NCI-H510A treated with DMSO at 0.1 percent for 48 hours (cell line): ENCODE data around the gene EPC1.
"Not testable (repeated sequence)": the region's sequence is repeated elsewhere in the genome, so short reads cannot be mapped to it uniquely, and the experiment has no call there.

ENCODE experiments used
- DNase-seq: peaks from one replicate; lab custom pipeline; 2025; lab: John Stamatoyannopoulos, UW

Gene EPC1

DNA sequence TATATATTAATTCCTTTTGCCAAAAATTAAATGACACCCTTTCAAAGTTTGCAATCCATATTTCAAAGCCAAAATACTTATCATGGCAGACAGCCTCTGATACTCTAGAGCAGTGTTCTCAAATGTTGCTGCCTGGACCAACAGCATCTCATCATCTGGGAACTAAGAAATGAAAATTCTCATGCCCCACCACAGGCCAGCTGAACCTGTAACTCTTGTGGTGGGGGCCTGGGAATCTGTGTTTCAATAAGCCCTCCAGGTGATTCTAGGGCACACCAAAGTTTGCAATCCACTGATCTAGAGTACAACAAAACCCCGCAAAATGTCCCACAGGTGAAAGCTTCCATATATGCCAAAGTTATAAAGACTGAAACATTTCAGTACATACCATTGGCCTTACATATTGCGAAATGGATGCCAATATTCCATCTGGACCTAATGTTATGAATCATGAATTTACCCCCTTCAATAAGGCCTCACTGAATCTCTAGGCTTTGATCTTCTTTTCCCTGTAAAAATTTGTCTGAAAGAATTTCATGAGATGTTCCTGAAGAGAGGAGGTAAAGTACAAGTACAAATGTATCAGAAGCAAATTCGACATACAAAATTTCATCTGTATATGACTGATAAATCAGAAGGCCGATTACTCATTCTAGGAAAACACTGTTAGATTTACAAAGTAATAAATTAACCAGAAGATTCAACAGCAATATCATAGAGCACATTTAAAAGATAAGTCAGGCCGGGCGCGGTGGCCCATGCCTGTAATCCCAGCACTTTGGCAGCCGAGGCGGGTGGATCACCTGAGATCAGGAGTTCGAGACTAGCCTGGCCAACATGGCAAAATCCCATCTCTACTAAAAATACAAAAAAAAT is 25.3 kb upstream of the EPC1 start:
- DNase-seq = no peak

DNA sequence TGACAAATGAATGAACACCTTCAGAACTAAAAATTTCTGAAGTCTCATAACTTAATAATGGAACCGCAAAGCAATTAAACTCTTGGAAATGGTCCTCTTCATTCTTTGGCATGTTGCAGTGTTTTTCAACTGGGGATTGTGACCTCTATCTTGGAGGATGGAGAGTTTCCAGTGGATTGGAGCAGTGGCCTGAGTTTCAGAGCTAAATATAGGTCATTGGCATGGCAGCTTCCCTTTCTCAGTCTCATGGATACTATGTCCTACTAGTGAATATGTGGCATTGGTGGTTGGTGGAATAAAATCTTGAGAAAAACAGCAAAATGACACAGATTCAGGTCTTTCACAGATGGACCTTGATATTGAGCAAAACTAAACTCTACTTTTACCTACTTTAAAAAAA is 24.1 kb upstream of the EPC1 start:
- no peak for DNase-seq

DNA sequence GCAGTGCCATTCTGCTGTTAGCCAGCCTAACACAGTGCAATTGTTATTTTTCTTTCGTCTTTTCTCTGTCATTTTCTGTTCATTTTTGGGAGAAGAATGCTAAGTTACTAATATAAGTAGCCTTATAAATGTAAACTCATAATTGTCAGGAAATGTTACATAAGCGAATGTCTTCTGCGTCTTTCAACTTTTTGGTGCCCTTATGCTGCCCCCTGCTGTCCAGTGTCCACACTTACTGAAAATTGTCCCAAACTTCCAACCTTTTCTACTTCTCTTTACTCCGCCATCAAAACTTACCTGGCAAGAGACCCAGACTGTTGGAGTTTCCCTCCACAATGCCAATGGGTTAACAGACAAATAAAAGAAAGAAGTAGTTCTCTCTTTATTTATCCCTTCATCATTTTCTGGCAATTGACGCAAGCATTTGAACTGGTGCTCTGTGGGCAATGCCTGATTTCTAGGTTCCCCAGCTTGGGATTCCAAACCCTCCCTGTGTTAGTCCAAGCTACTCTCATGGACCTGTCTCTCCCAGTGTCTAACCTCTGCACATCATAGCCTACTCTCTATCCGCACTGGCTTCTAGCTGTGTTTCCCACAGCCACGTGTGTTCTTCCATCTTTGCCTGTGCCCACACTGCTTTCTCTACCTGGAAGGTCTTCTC is 21.0 kb upstream of the EPC1 start:
- peak; percentile 32 for DNase-seq

DNA sequence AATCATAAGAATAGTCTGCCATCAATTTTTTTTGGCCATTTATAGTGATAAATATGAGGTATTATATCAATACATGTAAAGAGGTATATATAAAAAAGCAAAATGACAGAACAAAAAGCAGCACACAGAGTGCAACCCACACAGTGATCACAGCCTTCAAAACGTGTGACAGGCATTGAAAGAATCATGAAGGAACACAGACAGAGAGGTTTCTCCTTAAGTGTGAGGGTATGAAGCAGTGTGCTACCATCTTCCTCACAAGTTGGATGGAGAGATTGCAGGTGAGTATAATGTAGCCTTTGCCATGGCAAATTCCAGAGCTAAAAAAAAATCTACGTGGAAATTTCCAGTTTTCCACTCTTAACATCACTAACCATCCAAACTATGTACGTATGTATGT is 19.6 kb upstream of the EPC1 start:
- DNase-seq = no peak

DNA sequence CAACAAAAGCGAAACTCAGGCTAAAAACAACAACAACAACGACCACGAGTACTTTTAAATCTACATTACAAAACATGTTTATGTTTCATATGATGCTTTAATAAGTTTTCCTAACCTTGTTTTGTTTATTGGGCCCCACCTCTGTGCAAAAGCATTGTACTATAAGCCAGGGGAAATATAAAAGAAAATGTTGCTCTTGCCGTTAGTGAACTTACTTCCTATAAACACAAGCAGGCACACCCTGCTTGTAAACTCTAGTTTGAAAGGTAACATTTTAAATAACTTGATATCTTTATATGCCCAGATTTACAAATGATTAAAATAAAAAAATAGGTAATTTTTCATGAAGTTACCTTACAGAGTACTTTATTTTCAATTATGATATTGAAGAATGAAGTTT is 19.2 kb upstream of the EPC1 start:
- DNase-seq = no peak

DNA sequence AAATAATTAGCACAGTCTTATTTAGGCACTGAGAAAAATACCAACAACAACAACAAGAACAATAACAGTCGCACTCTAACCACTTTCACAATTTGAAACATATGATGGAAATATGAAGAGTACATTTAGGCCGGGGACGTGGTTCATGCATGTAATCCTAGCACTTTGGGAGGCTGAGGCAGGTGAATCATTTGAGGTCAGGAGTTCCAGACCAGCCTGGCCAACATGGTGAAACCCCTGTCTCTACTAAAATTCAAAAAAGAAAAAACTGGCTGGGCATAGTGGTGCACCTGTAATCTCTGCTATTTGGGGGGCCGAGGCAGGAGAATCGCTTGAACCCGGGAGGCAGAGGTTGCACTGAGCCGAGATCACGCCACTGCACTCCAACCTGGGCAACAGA is 18.4 kb upstream of the EPC1 start:
- not testable (repeated sequence) for DNase-seq

DNA sequence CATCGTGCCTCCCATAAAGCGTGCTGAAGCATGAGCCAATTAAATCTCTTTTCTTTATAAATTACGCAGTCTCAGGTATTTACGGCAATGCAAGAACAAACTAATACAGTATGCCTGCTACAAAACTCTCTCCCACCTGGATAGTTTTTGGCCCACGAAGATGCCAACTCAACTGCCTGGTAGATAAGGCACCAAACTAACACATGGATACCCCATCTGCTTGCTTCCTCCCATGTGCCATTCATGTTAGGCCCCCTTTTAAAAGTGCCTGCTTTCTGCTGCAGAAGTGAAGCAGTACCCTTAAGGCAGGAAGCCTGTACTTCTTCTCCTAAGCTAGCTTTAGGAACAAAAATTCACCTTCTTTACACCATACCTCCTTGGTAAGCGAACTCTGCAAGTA is 15.6 kb upstream of the EPC1 start:
- DNase-seq = no peak

DNA sequence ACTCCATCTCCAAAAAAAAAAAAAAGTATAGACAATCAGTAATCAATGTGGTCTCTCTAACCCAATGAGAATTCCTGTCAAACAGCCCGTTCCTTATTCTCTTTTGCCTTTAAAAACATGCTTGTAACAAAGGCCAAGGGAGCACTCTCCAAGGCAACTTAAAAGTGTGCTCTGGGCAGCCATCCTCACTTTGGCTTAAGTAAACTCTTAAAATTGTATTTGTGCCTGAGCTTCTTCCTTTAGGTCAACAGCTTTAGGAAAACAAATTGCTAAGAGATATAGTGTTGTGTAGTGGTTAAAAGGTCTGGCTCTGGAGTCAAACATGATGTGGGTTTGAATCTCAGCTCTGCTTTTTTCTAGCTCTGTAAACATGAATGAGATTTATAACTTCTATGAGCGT is 13.9 kb upstream of the EPC1 start:
- no peak for DNase-seq

DNA sequence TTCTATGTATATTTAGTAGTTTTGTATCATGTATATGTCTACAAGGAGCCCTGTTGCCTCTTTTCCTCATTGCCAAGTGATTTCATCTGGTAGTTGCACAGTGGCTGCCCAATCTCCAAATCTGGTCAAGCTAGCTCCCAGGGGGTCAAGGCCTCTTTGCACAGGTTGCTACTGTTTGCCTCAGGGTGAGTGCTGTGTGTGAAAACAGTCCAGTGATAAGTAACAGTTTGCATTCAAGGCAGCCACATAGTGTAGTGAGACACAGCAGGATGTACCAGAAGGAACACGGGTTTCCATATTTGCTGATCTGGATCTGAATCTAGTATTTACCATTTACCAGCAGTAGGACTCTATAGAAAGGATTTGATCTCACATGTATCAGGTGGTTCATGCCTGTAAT is 13.3 kb upstream of the EPC1 start:
- no peak for DNase-seq

DNA sequence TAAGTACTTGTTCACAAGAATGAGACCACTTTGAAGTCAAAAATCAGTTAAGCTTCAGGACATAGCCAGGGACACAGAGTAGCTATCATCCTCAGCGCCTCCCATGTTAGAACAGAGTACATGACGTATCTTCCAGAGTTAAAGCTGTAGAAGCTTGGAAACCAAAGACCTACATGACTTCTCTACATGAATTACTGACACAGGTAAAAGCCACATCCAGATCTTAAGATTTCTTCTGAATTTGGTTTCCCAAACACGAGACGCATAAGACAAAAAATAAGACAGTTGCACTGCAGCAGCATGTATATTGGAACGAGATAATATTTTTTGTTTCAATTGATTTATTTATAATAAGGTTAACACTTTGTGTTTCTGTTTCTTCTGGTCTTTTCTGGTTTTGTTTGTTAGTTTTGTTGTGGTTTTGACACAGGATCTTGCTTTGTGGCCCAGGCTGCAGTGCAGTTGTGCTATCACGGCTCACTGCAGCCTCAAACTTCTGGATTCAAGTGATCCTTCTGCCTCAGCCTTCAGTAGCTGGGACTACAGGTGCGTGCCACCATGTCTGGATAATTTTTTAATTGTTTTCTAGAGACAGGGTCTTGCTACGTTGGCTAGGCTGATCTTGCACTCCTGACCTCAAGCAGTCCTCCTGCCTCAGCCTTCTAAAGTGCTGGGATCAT is 10.2 kb upstream of the EPC1 start:
- no peak for DNase-seq

DNA sequence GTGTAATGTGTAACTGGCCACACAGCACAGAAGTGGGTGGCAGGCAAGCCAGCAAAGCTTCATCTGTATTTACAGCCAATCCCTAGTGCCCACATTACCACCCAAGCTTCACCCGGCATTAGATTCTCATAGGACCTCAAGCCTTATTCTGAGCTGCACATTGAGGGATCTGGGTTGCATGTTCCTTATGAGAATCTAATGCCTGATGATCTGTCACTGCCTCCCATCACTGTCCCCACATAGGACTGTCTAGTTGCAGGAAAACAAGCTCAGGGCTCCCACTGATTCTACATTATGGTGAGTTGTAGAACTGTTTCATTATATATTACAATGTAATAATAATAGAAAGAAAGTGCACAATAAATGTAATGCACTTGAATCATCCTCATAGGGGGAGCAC is 7.7 kb upstream of the EPC1 start:
- DNase-seq = not testable (repeated sequence)

DNA sequence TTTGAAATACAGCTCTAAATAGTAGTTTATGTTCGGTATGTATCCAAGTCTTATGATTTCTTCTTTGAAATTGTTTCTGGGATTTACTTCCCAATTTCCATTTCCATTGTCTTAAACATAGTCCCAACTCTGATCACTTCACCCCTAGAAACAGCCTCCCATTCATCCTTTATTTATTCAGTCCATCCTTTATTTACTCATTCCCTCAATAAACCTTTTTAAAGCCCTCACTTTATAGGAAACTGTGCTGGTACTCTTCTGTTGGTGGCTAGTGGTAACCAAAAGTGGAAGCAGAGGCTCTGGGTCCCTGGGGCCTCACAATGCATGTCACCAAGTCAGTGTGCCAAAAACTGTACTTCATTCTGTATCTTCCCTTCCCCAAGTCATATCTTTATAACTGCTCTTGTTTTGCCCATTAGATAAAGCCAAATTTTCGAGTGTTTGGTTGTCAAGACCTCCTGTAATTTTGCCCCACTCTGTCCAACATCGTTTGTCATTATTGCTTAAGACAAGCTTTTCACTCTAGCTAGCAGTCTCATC is 3.9 kb upstream of the EPC1 start:
- no peak for DNase-seq

DNA sequence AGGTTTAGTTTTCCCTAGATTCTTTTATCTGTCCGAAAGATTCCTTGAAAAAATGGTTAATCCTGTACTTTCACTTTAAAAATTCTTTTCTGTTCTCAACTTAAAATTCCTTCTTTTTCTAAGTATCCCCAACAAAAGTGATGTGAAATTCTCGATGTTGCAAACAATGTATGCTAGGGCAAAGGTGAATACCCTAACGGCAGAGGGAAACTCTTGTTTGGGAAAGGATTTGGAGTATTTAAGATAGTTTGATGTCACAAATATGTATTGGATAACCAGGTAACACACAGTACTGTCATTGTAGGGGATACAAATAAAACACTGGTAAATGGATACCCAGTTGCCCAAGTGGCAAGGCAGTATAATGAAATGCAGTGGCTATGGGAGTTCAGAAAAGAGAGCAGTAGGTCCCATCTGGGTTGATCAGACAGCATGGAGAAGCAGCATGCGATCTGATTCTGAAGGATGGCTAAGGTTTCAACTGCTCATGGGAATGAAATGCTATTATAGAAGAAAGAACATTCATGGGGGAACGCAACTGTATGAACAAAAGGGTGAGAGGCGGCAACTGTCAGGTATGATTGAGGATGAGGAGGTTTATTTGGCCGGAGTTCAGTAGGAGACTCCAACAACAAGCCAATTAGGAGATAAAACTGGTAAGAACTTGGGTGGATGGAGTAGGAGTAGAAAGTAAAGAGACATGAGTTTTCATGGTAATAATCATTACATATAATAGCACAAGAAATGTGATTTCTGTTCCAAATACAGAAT is 3.2 kb upstream of the EPC1 start:
- DNase-seq = no peak

DNA sequence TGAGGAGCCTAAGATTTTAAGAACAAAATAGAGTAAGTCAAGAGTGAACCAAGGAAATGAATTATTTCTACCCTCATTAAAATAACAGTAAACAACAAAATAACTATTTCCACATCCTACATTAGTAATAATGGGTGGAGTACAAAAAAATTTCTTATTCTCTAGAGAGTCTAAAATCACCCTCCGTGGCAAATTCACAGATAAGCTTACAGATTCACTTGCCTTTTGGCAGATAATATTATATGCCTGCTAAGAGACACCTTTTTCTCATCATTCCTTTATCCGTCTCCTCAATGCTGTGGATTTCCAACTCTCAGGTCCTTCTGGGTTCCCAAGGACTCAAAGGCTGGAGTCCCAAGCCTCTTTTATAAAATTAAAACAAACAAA is 2.2 kb upstream of the EPC1 start:
- no peak for DNase-seq

DNA sequence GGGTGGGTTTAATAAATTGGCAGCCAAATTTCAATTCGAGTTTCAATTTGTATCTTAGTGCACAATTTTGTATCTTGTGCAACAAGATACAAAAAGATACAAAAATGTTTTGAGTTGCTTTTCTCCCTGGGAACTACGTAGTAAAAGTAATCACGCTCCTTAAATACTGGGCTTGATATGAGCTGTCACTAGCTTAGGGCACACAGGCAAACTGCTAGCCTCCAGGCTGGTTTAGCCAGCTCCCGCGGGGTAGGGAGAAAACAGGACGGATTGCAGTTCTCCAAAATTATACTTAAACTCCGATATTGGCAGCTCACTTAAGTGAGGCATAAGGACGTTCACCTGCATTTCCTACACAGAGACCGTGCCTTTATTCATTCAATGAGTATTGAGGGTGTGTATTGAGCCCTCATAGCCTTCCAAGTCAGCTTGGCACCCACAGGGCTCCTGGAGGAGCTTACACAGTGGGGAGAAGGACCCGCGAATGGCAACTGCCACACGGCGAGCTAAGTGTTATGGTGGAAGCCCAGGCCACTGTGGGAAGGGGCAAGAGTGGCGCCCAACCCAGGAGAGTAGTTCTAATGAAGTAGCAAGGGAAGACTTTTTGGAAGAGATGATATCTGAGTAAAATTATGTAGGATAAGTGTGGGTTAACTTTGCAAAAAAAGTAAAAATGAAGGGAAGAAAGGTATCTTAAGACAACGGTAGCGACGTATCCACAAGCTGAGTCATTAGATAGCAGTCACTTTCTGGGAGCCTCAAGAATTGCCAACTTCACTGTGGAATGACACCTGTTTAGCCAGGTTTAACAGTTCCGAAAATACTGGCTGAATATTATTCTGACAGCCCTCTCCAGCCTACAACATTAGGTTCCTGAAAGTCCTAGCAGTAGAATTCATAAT is 1.6 kb upstream of the EPC1 start:
- DNase-seq = no peak

DNA sequence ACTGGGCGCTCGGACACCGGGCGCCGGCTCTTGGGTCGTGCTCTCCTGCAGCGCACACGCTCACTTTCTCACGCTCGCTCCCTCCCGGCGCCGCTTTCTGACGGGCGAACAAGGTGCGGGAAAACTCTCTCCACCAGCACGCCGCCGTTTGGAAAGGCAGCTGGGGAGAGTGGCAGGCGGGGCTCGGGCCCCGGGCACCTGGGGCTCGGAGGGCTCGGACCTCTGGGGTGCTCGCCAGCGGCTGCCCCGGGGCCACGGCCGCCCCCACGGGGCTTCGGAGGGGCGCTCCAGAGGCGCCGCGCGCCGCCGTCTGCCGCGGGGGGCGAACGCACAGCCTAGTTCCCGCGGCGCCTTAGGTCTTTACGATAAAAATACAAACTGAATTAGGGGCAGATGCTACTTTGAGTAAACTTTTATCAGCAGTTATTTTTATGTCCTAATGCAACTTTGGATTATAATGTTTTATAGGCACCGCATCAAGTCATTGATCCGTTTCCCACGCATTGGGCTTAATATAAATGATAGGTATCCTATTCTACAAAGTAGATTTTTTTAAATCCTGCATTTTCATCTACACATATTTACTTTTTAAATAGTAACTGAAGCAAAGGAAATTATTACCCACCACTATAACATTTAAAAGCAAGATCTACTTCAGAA is 535 bp upstream of the EPC1 start:
- DNase-seq = no peak

DNA sequence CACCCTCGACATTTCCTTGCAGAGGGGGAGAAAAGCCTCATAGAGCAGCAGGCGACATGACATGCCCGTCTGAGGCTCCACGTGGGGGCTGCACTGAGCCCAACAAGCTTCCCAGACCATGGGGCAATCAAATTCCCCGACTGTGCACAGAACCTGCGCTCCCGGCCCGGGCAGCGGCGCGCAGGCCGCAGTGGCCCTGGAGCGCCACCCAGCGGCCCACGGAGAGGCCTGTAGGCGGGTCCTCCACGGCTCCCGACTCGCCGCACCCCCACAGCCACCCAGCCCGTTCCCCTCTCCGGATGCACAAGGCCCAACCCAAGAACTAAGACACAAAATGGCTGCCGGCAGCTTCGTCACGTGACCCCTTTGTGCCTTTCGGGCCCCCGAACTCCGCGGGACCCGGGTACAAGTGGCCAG is 816 bp downstream of the EPC1 start:
- peak; percentile 76 for DNase-seq

DNA sequence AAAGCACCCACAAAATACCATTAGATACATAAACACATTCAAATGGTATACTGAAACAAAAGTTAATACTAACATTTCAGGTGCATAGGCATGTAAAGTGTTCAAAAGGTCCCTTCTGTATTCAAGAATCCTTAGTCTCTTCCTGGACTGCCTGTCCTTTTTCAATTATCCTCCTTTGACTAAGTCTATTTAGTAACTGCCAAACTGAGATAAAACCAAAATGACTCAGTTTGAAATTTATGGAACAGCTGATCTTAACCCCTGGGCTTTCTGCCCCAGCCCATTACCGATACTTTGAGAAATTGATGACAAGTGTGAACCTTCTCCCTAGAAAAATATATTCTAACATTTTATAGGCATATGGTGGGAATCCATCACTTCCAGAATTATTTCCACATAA is 5.4 kb downstream of the EPC1 start:
- no peak for DNase-seq

DNA sequence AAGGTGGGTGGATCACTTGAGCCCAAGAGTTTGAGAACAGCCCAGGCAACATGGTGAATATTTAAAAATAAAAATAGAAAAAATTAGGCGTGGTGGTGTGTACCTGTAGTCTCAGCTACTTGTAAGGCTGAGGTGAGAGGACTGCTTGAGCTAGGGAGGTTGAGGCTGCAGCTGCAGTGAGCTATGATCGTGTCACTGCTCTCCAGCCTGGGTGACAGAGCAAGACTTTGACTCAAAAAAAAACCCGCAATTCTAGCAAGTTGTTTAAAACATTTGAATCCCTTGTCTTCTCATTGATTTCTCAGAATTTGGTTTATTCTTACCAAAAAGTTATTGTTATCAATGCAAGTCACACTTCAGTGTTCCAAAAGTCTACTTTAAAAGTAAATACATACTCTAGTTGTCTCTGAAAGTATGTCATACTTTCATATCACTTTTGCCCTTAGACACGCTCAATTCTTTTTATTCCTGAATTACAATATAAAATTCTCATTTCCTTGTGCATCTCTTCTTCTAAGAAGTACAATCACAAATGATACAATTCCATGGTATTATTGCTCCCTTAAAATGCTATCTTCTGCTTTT is 6.3 kb downstream of the EPC1 start:
- no peak for DNase-seq

DNA sequence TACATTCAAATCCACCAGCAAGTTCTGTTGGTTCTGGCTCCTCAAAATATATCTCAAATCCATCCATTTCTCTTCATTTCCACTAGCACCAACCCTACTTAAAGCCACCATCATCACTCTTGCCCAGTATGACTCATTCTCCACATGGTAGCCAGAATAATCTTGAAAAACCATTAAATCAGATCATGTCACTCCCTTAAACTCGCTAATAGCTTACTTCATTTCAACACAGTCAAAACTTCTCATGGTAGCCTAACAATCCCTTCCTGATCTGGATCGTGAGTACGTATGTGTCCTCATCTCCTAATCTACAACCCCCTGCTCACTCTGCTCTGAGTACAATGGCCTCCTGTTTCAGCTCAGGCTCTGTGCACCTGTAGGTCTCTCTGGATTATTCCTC is 8.7 kb downstream of the EPC1 start:
- DNase-seq = no peak
